BLaER1 treated with 17β-estradiol and CSF1 and Interleukin-3, amounts not matched to agents 10 nM and 100 nM (cell line): ENCODE results near the gene OLFML2A.
A peak's percentile ranks its signal among the peaks of the same experiment; 100 is the strongest.

ENCODE experiments used
- H3K27ac ChIP-seq, 11 experiments: shearing (Covaris generic); formaldehyde crosslinking; 2 replicates each; pipeline ENCODE4 v1.8.1; 2022
- H3K27me3 ChIP-seq, 11 experiments: shearing (Covaris generic); formaldehyde crosslinking; 2 replicates each; pipeline ENCODE4 v1.8.1; 2022
- H3K36me3 ChIP-seq, 11 experiments: shearing (Covaris generic); formaldehyde crosslinking; 2 replicates each; pipeline ENCODE4 v1.8.1; 2022
- H3K4me1 ChIP-seq, 10 experiments: shearing (Covaris generic); formaldehyde crosslinking; 2 replicates each; pipeline ENCODE4 v1.8.1; 2022
- H3K4me2 ChIP-seq, 11 experiments: shearing (Covaris generic); formaldehyde crosslinking; 2 replicates each; pipeline ENCODE4 v1.8.1; 2022
- H3K4me3 ChIP-seq, 10 experiments: shearing (Covaris generic); formaldehyde crosslinking; 2 replicates each; pipeline ENCODE4 v1.8.1; 2022
- H3K9ac ChIP-seq, 11 experiments: shearing (Covaris generic); formaldehyde crosslinking; 2 replicates each; pipeline ENCODE4 v1.8.1; 2022
- H3K9me3 ChIP-seq, 11 experiments: shearing (Covaris generic); formaldehyde crosslinking; replicated peaks in 1 of 11; 2 replicates each; pipeline ENCODE4 v1.8.1; 2022
- H4K20me1 ChIP-seq, 11 experiments: shearing (Covaris generic); formaldehyde crosslinking; 2 replicates each; pipeline ENCODE4 v1.8.1; 2022
- Cebpa-rat ChIP-seq, 11 experiments: shearing (Covaris generic); IDR thresholded peaks; 2 replicates each; pipeline ENCODE4 v1.8.1; 2022

OLFML2A gene

GRCh38 chr9:124782661-124783574 is 6.0 kb downstream of the OLFML2A start:
- Histone ChIP-seq H4K20me1 (no peaks in the 10 kb centered on the region), H3K4me2 (peak overlapping the region in 9 of 11 experiments; percentile 50 to 81 (median 64); a peak in 16 of 22 replicates), H3K27ac (peak overlapping the region in 9 of 11 experiments; percentile 11 to 87 (median 73); a peak in 17 of 22 replicates), H3K27me3 (peaks cover 0 to 12% (median 9%) of the 10 kb centered on the region in 11 experiments; a peak in 16 of 22 replicates), H3K9ac (peak overlapping the region in 7 of 11 experiments; percentile 9 to 68 (median 34); a peak in 8 of 22 replicates), H3K9me3 (no peaks in the 10 kb centered on the region), H3K4me3 (no peak overlapping the region), H3K36me3 (no peaks in the 10 kb centered on the region), H3K4me1 (peaks cover 14 to 88% (median 40%) of the 10 kb centered on the region in 10 experiments)
- no peak for TF ChIP-seq Cebpa-rat (IDR thresholded peaks at IDR 0.05)

- no peaks in the 10 kb centered on the region for H3K36me3 ChIP-seq
- no peak for TF ChIP-seq Cebpa-rat (IDR thresholded peaks at IDR 0.05)
- H3K27me3 ChIP-seq = peaks cover 0 to 3% (median 1%) of the 10 kb centered on the region in 11 experiments; a peak in 6 of 22 replicates
- H3K9me3 ChIP-seq = no peaks in the 10 kb centered on the region
- peak overlapping the region in 8 of 11 experiments; percentile 7 to 68 (median 46); a peak in 11 of 22 replicates for H3K9ac ChIP-seq
- peaks cover 14 to 85% (median 38%) of the 10 kb centered on the region in 10 experiments for H3K4me1 ChIP-seq
- no peaks in the 10 kb centered on the region for H4K20me1 ChIP-seq
- peak overlapping the region in 9 of 11 experiments; percentile 11 to 87 (median 73); a peak in 18 of 22 replicates for H3K27ac ChIP-seq
- no peak overlapping the region for H3K4me3 ChIP-seq
- peak overlapping the region; percentile 38 to 81 (median 62); a peak in 21 of 22 replicates for H3K4me2 ChIP-seq
Measured at GRCh38 chr9:124783830-124784229, 6.9 kb downstream of the OLFML2A start.

- Histone ChIP-seq H3K9me3 (no peaks in the 10 kb centered on the region), H3K4me2 (peak overlapping the region; percentile 38 to 81 (median 62); a peak in 21 of 22 replicates), H3K27me3 (no peaks in the 10 kb centered on the region), H3K27ac (peak overlapping the region in 9 of 11 experiments; percentile 12 to 87 (median 73); a peak in 17 of 22 replicates), H4K20me1 (no peaks in the 10 kb centered on the region), H3K36me3 (no peaks in the 10 kb centered on the region), H3K4me1 (peaks cover 14 to 85% (median 37%) of the 10 kb centered on the region in 10 experiments), H3K9ac (peak overlapping the region in 8 of 11 experiments; percentile 7 to 68 (median 46); a peak in 12 of 22 replicates), H3K4me3 (no peak overlapping the region; a peak in 1 of 20 replicates)
- TF ChIP-seq Cebpa-rat (IDR thresholded peaks at IDR 0.05) = peak in 8 of 11 experiments; percentile 27 to 83 (median 63); a peak in 12 of 22 replicates
Measured at GRCh38 chr9:124784509-124784908, 7.6 kb downstream of the OLFML2A start.

GRCh38 chr9:124786881-124787573 is 10.1 kb downstream of the OLFML2A start:
- no peaks in the 10 kb centered on the region for H4K20me1 ChIP-seq
- TF ChIP-seq Cebpa-rat (IDR thresholded peaks at IDR 0.05) = no peak; a peak in 1 of 22 replicates
- H3K27ac ChIP-seq = peak overlapping the region in 1 of 11 experiments; percentile 15; a peak in 1 of 22 replicates
- H3K4me1 ChIP-seq = peaks cover 14 to 74% (median 38%) of the 10 kb centered on the region in 10 experiments
- no peaks in the 10 kb centered on the region for H3K36me3 ChIP-seq
- no peak overlapping the region for H3K9ac ChIP-seq
- H3K9me3 ChIP-seq = no peaks in the 10 kb centered on the region
- 0 out of 22 replicates have a peak overlapping the region, but pooled peaks of 1 of the 11 experiments have one; percentile 18 for H3K4me2 ChIP-seq
- H3K4me3 ChIP-seq = no peak overlapping the region
- H3K27me3 ChIP-seq = no peaks in the 10 kb centered on the region

- Histone ChIP-seq H4K20me1 (no peaks in the 10 kb centered on the region), H3K9ac (no peak overlapping the region), H3K4me3 (no peak overlapping the region), H3K4me2 (no peak overlapping the region; a peak in 1 of 22 replicates), H3K4me1 (peaks cover 14 to 68% (median 24%) of the 10 kb centered on the region in 10 experiments), H3K27me3 (no peaks in the 10 kb centered on the region), H3K36me3 (no peaks in the 10 kb centered on the region), H3K9me3 (no peaks in the 10 kb centered on the region), H3K27ac (no peak overlapping the region; a peak in 1 of 22 replicates)
- no peak for TF ChIP-seq Cebpa-rat (IDR thresholded peaks at IDR 0.05)
Measured at GRCh38 chr9:124788542-124789217, 11.7 kb downstream of the OLFML2A start.

- no peak overlapping the region for H3K9ac ChIP-seq
- no peaks in the 10 kb centered on the region for H3K9me3 ChIP-seq
- peaks cover 6 to 67% (median 20%) of the 10 kb centered on the region in 10 experiments for H3K4me1 ChIP-seq
Measured at GRCh38 chr9:124789531-124789930, 12.6 kb downstream of the OLFML2A start.

GRCh38 chr9:124790301-124790700 is 13.4 kb downstream of the OLFML2A start:
- no peak for TF ChIP-seq Cebpa-rat (IDR thresholded peaks at IDR 0.05)
- no peaks in the 10 kb centered on the region for H3K27me3 ChIP-seq
- H3K9ac ChIP-seq = no peak overlapping the region

More at GRCh38 chr9:124789531-124789930, 12.6 kb downstream of the OLFML2A start:
- TF ChIP-seq Cebpa-rat (IDR thresholded peaks at IDR 0.05) = no peak
- Histone ChIP-seq H3K27ac (no peak overlapping the region), H4K20me1 (no peaks in the 10 kb centered on the region), H3K4me3 (no peak overlapping the region), H3K4me2 (peak overlapping the region in 1 of 11 experiments; percentile 7; a peak in 1 of 22 replicates), H3K27me3 (no peaks in the 10 kb centered on the region), H3K36me3 (no peaks in the 10 kb centered on the region)

GRCh38 chr9:124790801-124791505 is 14.0 kb downstream of the OLFML2A start:
- no peak overlapping the region for H3K9ac ChIP-seq
- no peak for TF ChIP-seq Cebpa-rat (IDR thresholded peaks at IDR 0.05)
- H3K4me3 ChIP-seq = no peak overlapping the region
- no peaks in the 10 kb centered on the region for H4K20me1 ChIP-seq
- H3K4me1 ChIP-seq = peaks cover 10 to 67% (median 26%) of the 10 kb centered on the region in 10 experiments
- H3K36me3 ChIP-seq = no peaks in the 10 kb centered on the region
- H3K27ac ChIP-seq = no peak overlapping the region
- H3K9me3 ChIP-seq = no peaks in the 10 kb centered on the region
- H3K4me2 ChIP-seq = peak overlapping the region in 5 of 11 experiments; percentile 4 to 40 (median 33); a peak in 8 of 22 replicates
- H3K27me3 ChIP-seq = no peaks in the 10 kb centered on the region

More at GRCh38 chr9:124790301-124790700, 13.4 kb downstream of the OLFML2A start:
- H3K36me3 ChIP-seq = no peaks in the 10 kb centered on the region
- H3K9me3 ChIP-seq = no peaks in the 10 kb centered on the region
- H3K4me3 ChIP-seq = no peak overlapping the region
- 0 out of 22 replicates have a peak overlapping the region, but pooled peaks of 1 of the 11 experiments have one; percentile 40 for H3K4me2 ChIP-seq
- H3K27ac ChIP-seq = no peak overlapping the region
- peaks cover 4 to 67% (median 20%) of the 10 kb centered on the region in 10 experiments; a peak in 18 of 20 replicates for H3K4me1 ChIP-seq
- H4K20me1 ChIP-seq = no peaks in the 10 kb centered on the region
